ENCODE data around the gene PTPRJ.
"Not testable (repeated sequence)": the region's sequence is repeated elsewhere in the genome, so short reads cannot be mapped to it uniquely, and the experiment has no call there.

The PTPRJ gene

DNA sequence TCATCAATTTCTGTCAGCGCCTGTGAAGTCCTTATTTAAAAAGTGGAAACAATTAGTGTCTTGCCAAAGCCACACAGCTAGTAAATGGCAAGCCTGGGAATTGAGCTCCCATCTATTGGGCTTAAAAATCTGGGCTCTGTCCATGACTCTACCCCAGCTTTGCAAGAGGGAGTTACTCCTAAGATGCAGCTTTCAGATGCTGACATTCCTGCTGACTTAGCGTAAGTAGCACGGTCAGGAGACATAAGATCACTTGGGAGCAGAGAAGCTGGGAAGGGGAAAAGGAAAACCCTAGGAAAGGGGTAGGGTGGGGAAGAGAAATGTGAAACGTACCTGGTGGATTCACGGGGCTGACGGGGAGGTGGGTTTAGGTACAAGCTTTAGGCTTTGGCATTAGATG is 200.3 kb downstream of the PTPRJ start:
- H3K27ac ChIP-seq, result no peak overlapping the region
- TF ChIP-seq, protein P1, sequence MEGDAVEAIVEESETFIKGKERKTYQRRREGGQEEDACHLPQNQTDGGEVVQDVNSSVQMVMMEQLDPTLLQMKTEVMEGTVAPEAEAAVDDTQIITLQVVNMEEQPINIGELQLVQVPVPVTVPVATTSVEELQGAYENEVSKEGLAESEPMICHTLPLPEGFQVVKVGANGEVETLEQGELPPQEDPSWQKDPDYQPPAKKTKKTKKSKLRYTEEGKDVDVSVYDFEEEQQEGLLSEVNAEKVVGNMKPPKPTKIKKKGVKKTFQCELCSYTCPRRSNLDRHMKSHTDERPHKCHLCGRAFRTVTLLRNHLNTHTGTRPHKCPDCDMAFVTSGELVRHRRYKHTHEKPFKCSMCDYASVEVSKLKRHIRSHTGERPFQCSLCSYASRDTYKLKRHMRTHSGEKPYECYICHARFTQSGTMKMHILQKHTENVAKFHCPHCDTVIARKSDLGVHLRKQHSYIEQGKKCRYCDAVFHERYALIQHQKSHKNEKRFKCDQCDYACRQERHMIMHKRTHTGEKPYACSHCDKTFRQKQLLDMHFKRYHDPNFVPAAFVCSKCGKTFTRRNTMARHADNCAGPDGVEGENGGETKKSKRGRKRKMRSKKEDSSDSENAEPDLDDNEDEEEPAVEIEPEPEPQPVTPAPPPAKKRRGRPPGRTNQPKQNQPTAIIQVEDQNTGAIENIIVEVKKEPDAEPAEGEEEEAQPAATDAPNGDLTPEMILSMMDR (conservative IDR thresholded peaks at IDR 0.05; ENCODE audit: low read depth), result no peak
- no peak for DNase-seq (ENCODE audit: low spot score)
- ChIA-PET POLR2A (ENCODE audit: low non-redundant PET) (no interaction called here), CTCF (no interaction called here)

DNA sequence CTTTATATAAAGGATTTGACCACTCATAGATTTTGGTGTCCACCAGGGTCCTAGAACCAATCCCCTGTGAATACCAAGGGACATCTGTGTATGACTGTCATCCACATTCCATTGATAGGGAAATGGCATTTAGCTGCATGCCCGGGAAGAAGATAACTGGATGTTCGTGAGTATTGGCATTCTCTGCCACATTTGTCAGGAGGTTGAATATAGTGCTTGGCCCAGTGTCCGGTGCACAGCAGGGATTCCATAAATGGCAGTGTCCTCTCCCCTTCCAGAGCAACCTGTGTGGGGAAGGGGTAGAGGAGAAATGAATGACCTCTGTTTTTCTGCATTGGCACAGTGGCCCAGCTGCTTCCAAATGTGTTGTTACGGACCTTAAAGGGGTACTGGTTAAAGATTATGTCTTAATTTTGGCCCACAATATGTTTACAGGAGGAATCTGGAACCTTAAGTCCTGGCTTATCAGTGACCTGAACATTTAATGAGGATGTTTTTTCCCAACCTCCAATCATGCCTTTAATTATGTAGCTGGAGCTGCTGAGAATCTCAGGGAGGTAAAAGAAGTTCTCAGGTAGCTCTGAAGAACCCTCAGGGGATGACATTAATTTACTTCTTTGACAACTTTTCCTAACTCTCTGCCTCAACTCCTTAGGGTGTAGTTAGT is 202.6 kb downstream of the PTPRJ start:
- ChIA-PET CTCF (no interaction called here), POLR2A (ENCODE audit: low non-redundant PET) (no interaction called here)
- TF ChIP-seq, protein P1 (conservative IDR thresholded peaks at IDR 0.05; ENCODE audit: low read depth), result no peak
- H3K27ac ChIP-seq, result no peak overlapping the region
- no peak for DNase-seq (ENCODE audit: low spot score)

DNA sequence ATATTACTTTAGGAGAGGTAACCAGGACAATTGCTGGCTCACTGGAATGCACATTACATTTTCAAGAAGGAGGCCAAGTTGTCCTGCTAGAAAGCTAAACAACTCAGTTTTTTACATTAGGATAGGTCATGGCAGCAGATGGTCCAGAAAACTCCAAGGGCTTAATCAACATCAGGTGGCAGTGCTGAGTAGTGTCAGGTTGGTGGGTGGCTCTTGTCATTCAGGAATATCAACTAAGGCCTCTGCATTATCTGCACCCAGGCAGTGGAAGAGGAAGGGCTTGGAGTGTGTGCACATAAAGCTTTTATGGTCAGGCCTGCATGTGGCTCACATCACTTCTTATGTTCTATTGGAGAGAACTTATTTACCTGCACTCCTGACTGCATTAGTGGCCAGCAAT is 204.1 kb downstream of the PTPRJ start:
- no peak overlapping the region for H3K27ac ChIP-seq
- TF ChIP-seq, protein P1 (conservative IDR thresholded peaks at IDR 0.05; ENCODE audit: low read depth), result no peak
- no peak for DNase-seq (ENCODE audit: low spot score)
- POLR2A ChIA-PET (ENCODE audit: low non-redundant PET), result no interaction called here
- CTCF ChIA-PET, result no interaction called here

DNA sequence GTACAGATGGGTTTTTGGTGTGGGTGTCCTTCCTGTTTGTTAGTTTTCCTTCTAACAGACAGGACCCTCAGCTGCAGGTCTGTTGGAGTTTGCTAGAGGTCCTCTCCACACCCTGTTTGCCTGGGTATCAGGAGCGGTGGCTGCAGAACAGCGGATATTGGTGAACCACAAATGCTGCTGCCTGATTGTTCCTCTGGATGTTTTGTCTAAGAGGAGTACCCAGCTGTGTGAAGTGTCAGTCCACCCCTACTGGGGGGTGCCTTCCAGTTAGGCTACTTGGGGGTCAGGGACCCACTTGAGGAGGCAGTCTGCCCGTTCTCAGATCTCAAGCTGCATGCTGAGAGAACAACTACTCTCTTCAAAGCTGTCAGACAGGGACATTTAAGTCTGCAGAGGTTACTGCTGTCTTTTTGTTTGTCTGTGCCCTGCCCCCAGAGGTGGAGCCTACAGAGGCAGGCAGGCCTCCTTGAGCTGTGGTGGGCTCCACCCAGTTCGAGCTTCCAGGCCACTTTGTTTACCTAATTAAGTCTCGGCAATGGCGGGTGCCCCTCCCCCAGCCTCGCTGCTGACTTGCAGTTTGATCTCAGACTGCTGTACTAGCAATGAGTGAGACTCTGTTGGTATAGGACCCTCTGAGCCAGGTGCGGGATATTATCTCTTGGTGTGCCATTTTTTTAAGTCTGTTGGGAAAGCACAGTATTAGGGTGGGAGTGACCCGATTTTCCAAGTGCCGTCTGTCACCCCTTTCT is 210.7 kb downstream of the PTPRJ start:
- POLR2A ChIA-PET (ENCODE audit: low non-redundant PET); DNase-seq (ENCODE audit: low spot score); CTCF ChIA-PET; H3K27ac ChIP-seq: not testable (repeated sequence)

DNA sequence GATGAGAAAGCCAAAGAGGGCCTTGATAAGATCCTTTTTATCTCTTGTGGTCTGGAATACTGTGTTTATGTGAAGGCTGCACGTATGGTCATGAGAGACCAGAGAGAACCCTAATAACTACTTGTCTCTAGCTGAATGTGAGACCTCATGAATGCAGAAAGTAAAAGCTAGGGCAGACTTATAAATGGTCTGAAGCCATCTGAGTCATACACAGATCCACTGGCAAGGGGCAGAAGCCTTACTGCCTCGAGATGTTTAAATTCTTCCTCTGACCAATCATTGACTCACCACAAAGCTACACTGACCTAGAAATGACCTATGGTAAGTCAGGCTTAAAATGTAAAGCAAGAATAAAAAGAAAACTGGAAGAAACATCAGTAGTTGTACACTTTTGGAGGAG is 213.5 kb downstream of the PTPRJ start:
- DNase-seq (ENCODE audit: low spot score), result no peak
- H3K27ac ChIP-seq, result no peak overlapping the region
- TF ChIP-seq, protein P1 (conservative IDR thresholded peaks at IDR 0.05; ENCODE audit: low read depth), result no peak
- POLR2A ChIA-PET (ENCODE audit: low non-redundant PET), result no interaction called here
- CTCF ChIA-PET, result no interaction called here

DNA sequence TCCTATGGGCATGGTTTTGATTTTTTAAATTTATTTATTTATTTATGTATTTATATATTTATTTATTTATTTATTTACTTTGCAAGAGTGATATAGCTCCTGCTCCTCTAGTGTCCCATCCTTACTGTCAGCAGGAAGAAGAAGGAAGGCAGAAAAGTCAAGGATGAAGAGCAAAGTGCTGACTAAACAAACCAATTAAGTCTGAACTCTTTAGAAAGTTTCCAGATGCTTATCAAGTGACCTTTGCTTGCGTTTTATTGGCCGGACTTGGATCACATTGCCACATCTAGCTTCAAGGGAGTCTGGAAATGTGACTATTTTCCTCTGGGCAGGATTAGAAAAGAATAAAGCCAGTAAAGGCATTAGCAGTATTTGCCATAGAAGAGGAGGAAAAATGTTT is 227.5 kb downstream of the PTPRJ start:
- TF ChIP-seq, protein P1 (conservative IDR thresholded peaks at IDR 0.05; ENCODE audit: low read depth), result no peak
- no peak for DNase-seq (ENCODE audit: low spot score)
- ChIA-PET CTCF (no interaction called here), POLR2A (ENCODE audit: low non-redundant PET) (no interaction called here)
- no peak overlapping the region for H3K27ac ChIP-seq

DNA sequence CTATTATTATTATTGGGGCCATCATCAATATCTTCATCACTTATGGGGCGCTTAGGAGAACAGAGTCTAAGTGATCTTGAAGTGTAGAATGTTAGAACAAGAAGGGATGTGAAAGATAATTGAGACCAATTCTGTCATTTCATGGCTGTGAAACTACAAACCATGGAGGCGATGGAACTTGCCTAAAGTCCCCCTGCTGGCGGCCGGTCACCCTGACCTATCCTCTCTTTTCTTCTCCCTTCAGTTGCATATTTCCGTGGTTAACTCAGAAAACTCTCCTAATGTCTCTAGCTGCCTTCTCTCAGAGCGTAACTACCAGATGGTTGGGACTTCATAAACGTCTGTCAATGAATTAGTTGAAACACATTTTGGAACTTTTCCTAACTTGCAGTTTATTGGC is 229.7 kb downstream of the PTPRJ start:
- POLR2A ChIA-PET (ENCODE audit: low non-redundant PET), result no interaction called here
- no peak overlapping the region for H3K27ac ChIP-seq
- CTCF ChIA-PET, result interaction anchor here (0.6 kb wide), 1 partner anchor 20 kb away, joined by 3 read pairs; no protein-coding TSS in a partner anchor
- DNase-seq (ENCODE audit: low spot score), result no peak
- TF ChIP-seq, protein P1 (conservative IDR thresholded peaks at IDR 0.05; ENCODE audit: low read depth), result no peak
